ENCODE results near the gene WAC. TPM values are rescaled to one million over a fixed set of nuclear protein-coding genes. Genes with fewer than 3 reads are reported as not detected.
"Not testable (repeated sequence)": the region's sequence is repeated elsewhere in the genome, so short reads cannot be mapped to it uniquely, and the experiment has no call there.

WAC gene
- total RNA-seq, 2 experiments from 2014 or later: 147 to 148 TPM

- H3K4me3 Mint-ChIP-seq: no peak overlapping the region
- no peaks in the 10 kb centered on the region for H3K9me3 Mint-ChIP-seq
- H3K27ac Mint-ChIP-seq: no peak overlapping the region
- DNase-seq (no peak), ATAC-seq (ENCODE audit: low read depth) (no peak)
- peaks cover 3% of the 10 kb centered on the region for H3K4me1 Mint-ChIP-seq
- no peaks in the 10 kb centered on the region for H3K36me3 Mint-ChIP-seq
- POLR2A ChIA-PET: no interaction called here
- H3K27me3 Mint-ChIP-seq: peaks cover 9% of the 10 kb centered on the region
Measured at GRCh38 chr10:28508304-28508925, 24.5 kb upstream of the WAC start.

GRCh38 chr10:28509286-28509685 lies 23.6 kb upstream of the WAC start:
- no peaks in the 10 kb centered on the region for H3K9me3 Mint-ChIP-seq
- POLR2A ChIA-PET: no interaction called here
- H3K27ac Mint-ChIP-seq: no peak overlapping the region
- ATAC-seq (ENCODE audit: low read depth): no peak
- peaks cover 9% of the 10 kb centered on the region for H3K27me3 Mint-ChIP-seq
- DNase-seq: no peak
- peaks cover 3% of the 10 kb centered on the region for H3K4me1 Mint-ChIP-seq
- H3K36me3 Mint-ChIP-seq: no peaks in the 10 kb centered on the region
- no peak overlapping the region for H3K4me3 Mint-ChIP-seq

GRCh38 chr10:28514648-28515047 lies 18.3 kb upstream of the WAC start:
- Mint-ChIP-seq H3K27me3 (peaks cover 4% of the 10 kb centered on the region), H3K27ac (no peak overlapping the region), H3K4me3 (no peak overlapping the region), H3K4me1 (peaks cover 6% of the 10 kb centered on the region), H3K36me3 (no peaks in the 10 kb centered on the region), H3K9me3 (no peaks in the 10 kb centered on the region)
- DNase-seq (no peak), ATAC-seq (ENCODE audit: low read depth) (no peak)
- POLR2A ChIA-PET: no interaction called here

- peaks cover 8% of the 10 kb centered on the region for H3K4me1 Mint-ChIP-seq
- peaks cover 8% of the 10 kb centered on the region for H3K9me3 Mint-ChIP-seq
- DNase-seq (no peak), ATAC-seq (ENCODE audit: low read depth) (no peak)
- H3K27me3 Mint-ChIP-seq: no peaks in the 10 kb centered on the region
- H3K4me3 Mint-ChIP-seq: no peak overlapping the region
- peaks cover 27% of the 10 kb centered on the region for H3K36me3 Mint-ChIP-seq
- POLR2A ChIA-PET: no interaction called here
- no peak overlapping the region for H3K27ac Mint-ChIP-seq
Measured at GRCh38 chr10:28520346-28520745, 12.6 kb upstream of the WAC start.

GRCh38 chr10:28520828-28521227 lies 12.1 kb upstream of the WAC start:
- H3K27ac Mint-ChIP-seq; DNase-seq; H3K9me3 Mint-ChIP-seq; H3K4me1 Mint-ChIP-seq; ATAC-seq (ENCODE audit: low read depth); H3K4me3 Mint-ChIP-seq; POLR2A ChIA-PET; H3K27me3 Mint-ChIP-seq: not testable (repeated sequence)
- peaks cover 31% of the 10 kb centered on the region for H3K36me3 Mint-ChIP-seq

GRCh38 chr10:28521961-28522360 lies 11.0 kb upstream of the WAC start:
- Mint-ChIP-seq H3K9me3 (peaks cover 15% of the 10 kb centered on the region), H3K36me3 (peaks cover 41% of the 10 kb centered on the region)
- H3K4me1 Mint-ChIP-seq; ATAC-seq (ENCODE audit: low read depth); H3K27ac Mint-ChIP-seq; DNase-seq; POLR2A ChIA-PET; H3K27me3 Mint-ChIP-seq; H3K4me3 Mint-ChIP-seq: not testable (repeated sequence)

GRCh38 chr10:28523725-28524252 lies 9.1 kb upstream of the WAC start:
- H3K9me3 Mint-ChIP-seq: peaks cover 16% of the 10 kb centered on the region
- H3K36me3 Mint-ChIP-seq: peaks cover 52% of the 10 kb centered on the region
- no peak overlapping the region for H3K4me3 Mint-ChIP-seq
- ATAC-seq (ENCODE audit: low read depth) (no peak), DNase-seq (no peak)
- no peaks in the 10 kb centered on the region for H3K27me3 Mint-ChIP-seq
- H3K27ac Mint-ChIP-seq: no peak overlapping the region
- POLR2A ChIA-PET: interaction anchor here (1.5 kb wide), 1 partner anchor 8 kb away, joined by 3 read pairs; no protein-coding TSS in a partner anchor
- H3K4me1 Mint-ChIP-seq: peaks cover 7% of the 10 kb centered on the region

GRCh38 chr10:28530751-28531150 lies 2.2 kb upstream of the WAC start:
- Mint-ChIP-seq H3K27ac (peak overlapping the region; percentile 42), H3K27me3 (no peaks in the 10 kb centered on the region), H3K4me3 (peak overlapping the region; percentile 98), H3K4me1 (peaks cover 37% of the 10 kb centered on the region), H3K36me3 (peaks cover 46% of the 10 kb centered on the region), H3K9me3 (peaks cover 7% of the 10 kb centered on the region)
- DNase-seq: no peak
- ATAC-seq (ENCODE audit: low read depth): no peak
- POLR2A ChIA-PET: no interaction called here

GRCh38 chr10:28533186-28533564 lies 257 bp downstream of the WAC start:
- peak overlapping the region; percentile 100 for H3K27ac Mint-ChIP-seq
- H3K4me1 Mint-ChIP-seq: peaks cover 46% of the 10 kb centered on the region
- peaks cover 43% of the 10 kb centered on the region for H3K36me3 Mint-ChIP-seq
- ATAC-seq (ENCODE audit: low read depth) (no peak), DNase-seq (no peak)
- peak overlapping the region; percentile 99 for H3K4me3 Mint-ChIP-seq
- no peaks in the 10 kb centered on the region for H3K27me3 Mint-ChIP-seq
- POLR2A ChIA-PET: interaction anchor here (1.1 to 1.3 kb wide), 2 partner anchors 70 to 199 kb away, joined by 3 to 6 read pairs; no protein-coding TSS in a partner anchor
- H3K9me3 Mint-ChIP-seq: no peaks in the 10 kb centered on the region

GRCh38 chr10:28533571-28534304 lies 820 bp downstream of the WAC start:
- Mint-ChIP-seq H3K27me3 (no peaks in the 10 kb centered on the region), H3K27ac (peak overlapping the region; percentile 94), H3K4me1 (peaks cover 45% of the 10 kb centered on the region), H3K36me3 (peaks cover 44% of the 10 kb centered on the region), H3K4me3 (peak overlapping the region; percentile 99), H3K9me3 (no peaks in the 10 kb centered on the region)
- POLR2A ChIA-PET: interaction anchor here (1.4 kb wide), 1 partner anchor 10 kb away, joined by 7 read pairs; no protein-coding TSS in a partner anchor
- DNase-seq (peak; percentile 74), ATAC-seq (ENCODE audit: low read depth) (peak; percentile 11)

GRCh38 chr10:28535846-28536245 lies 2.9 kb downstream of the WAC start:
- POLR2A ChIA-PET: no interaction called here
- H3K4me1 Mint-ChIP-seq: peaks cover 40% of the 10 kb centered on the region
- DNase-seq (no peak), ATAC-seq (ENCODE audit: low read depth) (no peak)
- no peaks in the 10 kb centered on the region for H3K27me3 Mint-ChIP-seq
- peaks cover 34% of the 10 kb centered on the region for H3K36me3 Mint-ChIP-seq
- peak overlapping the region; percentile 92 for H3K4me3 Mint-ChIP-seq
- no peaks in the 10 kb centered on the region for H3K9me3 Mint-ChIP-seq
- H3K27ac Mint-ChIP-seq: no peak overlapping the region

- ATAC-seq (ENCODE audit: low read depth): no peak
- H3K4me3 Mint-ChIP-seq: no peak overlapping the region
- peaks cover 44% of the 10 kb centered on the region for H3K36me3 Mint-ChIP-seq
- POLR2A ChIA-PET: interaction anchor here (0.6 to 0.7 kb wide), 2 partner anchors 316 to 977 kb away, joined by 3 read pairs; no protein-coding TSS in a partner anchor
- DNase-seq: no peak
- no peak overlapping the region for H3K27ac Mint-ChIP-seq
- H3K27me3 Mint-ChIP-seq: no peaks in the 10 kb centered on the region
- peaks cover 46% of the 10 kb centered on the region for H3K4me1 Mint-ChIP-seq
- H3K9me3 Mint-ChIP-seq: no peaks in the 10 kb centered on the region
Measured at GRCh38 chr10:28538595-28538994, 5.7 kb downstream of the WAC start.

- no peaks in the 10 kb centered on the region for H3K27me3 Mint-ChIP-seq
- H3K36me3 Mint-ChIP-seq: peaks cover 48% of the 10 kb centered on the region
- no peak overlapping the region for H3K4me3 Mint-ChIP-seq
- DNase-seq: no peak
- no peaks in the 10 kb centered on the region for H3K9me3 Mint-ChIP-seq
- ATAC-seq (ENCODE audit: low read depth): no peak
- H3K4me1 Mint-ChIP-seq: peaks cover 40% of the 10 kb centered on the region
- POLR2A ChIA-PET: interaction anchor here (0.7 kb wide), 1 partner anchor 166 kb away, joined by 3 read pairs; no protein-coding TSS in a partner anchor
- no peak overlapping the region for H3K27ac Mint-ChIP-seq
Measured at GRCh38 chr10:28540145-28540544, 7.2 kb downstream of the WAC start.

All from activated naive CD8-positive, alpha-beta T cell treated with anti-CD3 and anti-CD28 coated beads, Interleukin-2, amount 10 ng/mL, durations not matched to agents 7 days and 5 days (primary cell).